ENCODE results near the gene PHACTR1.

DNA sequence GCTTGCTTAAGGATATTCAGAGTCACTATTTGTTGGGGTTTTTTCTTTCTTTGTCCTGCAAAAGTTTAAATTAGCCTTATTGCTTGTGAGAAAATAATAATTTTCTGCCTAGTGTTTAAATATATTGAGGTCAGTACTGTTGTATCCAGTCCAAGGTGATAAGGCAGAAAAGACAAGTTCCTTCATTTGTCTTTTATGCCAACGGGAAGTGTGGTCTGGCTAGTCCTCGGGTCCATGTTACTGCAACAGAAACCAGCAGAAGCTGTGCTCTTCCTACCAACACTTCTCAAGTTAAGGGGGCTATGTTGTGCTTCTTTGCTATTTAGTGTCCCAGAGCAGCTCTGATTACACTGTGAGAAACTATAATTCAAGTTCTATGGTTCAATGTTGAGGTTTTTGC lies 310.6 kb downstream of the PHACTR1 start:
- TF ChIP-seq TCF12 (IDR thresholded peaks at IDR 0.05; ENCODE audit: low read depth) (no peak), RAD21 (IDR thresholded peaks at IDR 0.05; ENCODE audit: low read depth) (no peak)

All from Ishikawa (cell line).